ENCODE measurements around the gene RNF207.

Gene RNF207

GRCh38 chr1:6251681-6252373 lies 45.9 kb downstream of the RNF207 start:
- H3K36me3 ChIP-seq (ENCODE audit: insufficient read depth, low read length): no peaks in the 10 kb centered on the region
- TF ChIP-seq CTCF (conservative IDR thresholded peaks at IDR 0.05; ENCODE audit: low read length): no peak
- TF ChIP-seq EZH2phosphoT487 (IDR thresholded peaks at IDR 0.05; ENCODE audit: borderline replicate concordance): no peak

GRCh38 chr1:6252374-6252710 lies 46.4 kb downstream of the RNF207 start:
- TF ChIP-seq EZH2phosphoT487 (IDR thresholded peaks at IDR 0.05; ENCODE audit: borderline replicate concordance) (no peak), CTCF (conservative IDR thresholded peaks at IDR 0.05; ENCODE audit: low read length) (no peak)
- no peaks in the 10 kb centered on the region for H3K36me3 ChIP-seq (ENCODE audit: insufficient read depth, low read length)
- H3K9ac ChIP-seq (ENCODE audit: low read depth, low read length, poor library complexity, severe bottlenecking): no peak overlapping the region
- no peaks in the 10 kb centered on the region for H3K9me2 ChIP-seq (replicated peaks; ENCODE audit: low read depth, low read length)
- H3K4me1 ChIP-seq (ENCODE audit: insufficient read depth, low read length, poor library complexity, severe bottlenecking): no peaks in the 10 kb centered on the region
- no peak overlapping the region for H2AFZ ChIP-seq (ENCODE audit: low read length)
- H4K20me1 ChIP-seq (ENCODE audit: insufficient read depth, low read length, poor library complexity, severe bottlenecking): no peaks in the 10 kb centered on the region
- no peak overlapping the region for H3K4me3 ChIP-seq (ENCODE audit: low read length, poor library complexity, severe bottlenecking)
- H3K9me3 ChIP-seq (ENCODE audit: insufficient read depth, low read depth, low read length): no peaks in the 10 kb centered on the region
- H3K4me2 ChIP-seq (ENCODE audit: low read depth, low read length, poor library complexity, severe bottlenecking): no peak overlapping the region
- no peaks in the 10 kb centered on the region for H3F3A ChIP-seq (ENCODE audit: low read depth)
- H3K79me2 ChIP-seq (ENCODE audit: insufficient read depth, low read length): no peaks in the 10 kb centered on the region
- no peaks in the 10 kb centered on the region for H3K27me3 ChIP-seq (ENCODE audit: insufficient read depth, low read length, poor library complexity, severe bottlenecking)

More at GRCh38 chr1:6251681-6252373, 45.9 kb downstream of the RNF207 start:
- H3K9ac ChIP-seq (ENCODE audit: low read depth, low read length, poor library complexity, severe bottlenecking): no peak overlapping the region
- no peak overlapping the region for H2AFZ ChIP-seq (ENCODE audit: low read length)
- H3K27me3 ChIP-seq (ENCODE audit: insufficient read depth, low read length, poor library complexity, severe bottlenecking): no peaks in the 10 kb centered on the region
- H3K79me2 ChIP-seq (ENCODE audit: insufficient read depth, low read length): no peaks in the 10 kb centered on the region
- no peaks in the 10 kb centered on the region for H4K20me1 ChIP-seq (ENCODE audit: insufficient read depth, low read length, poor library complexity, severe bottlenecking)
- no peak overlapping the region for H3K4me3 ChIP-seq (ENCODE audit: low read length, poor library complexity, severe bottlenecking)
- H3F3A ChIP-seq (ENCODE audit: low read depth): no peaks in the 10 kb centered on the region
- no peak overlapping the region for H3K4me2 ChIP-seq (ENCODE audit: low read depth, low read length, poor library complexity, severe bottlenecking)
- H3K9me2 ChIP-seq (replicated peaks; ENCODE audit: low read depth, low read length): no peaks in the 10 kb centered on the region
- no peaks in the 10 kb centered on the region for H3K9me3 ChIP-seq (ENCODE audit: insufficient read depth, low read depth, low read length)
- H3K4me1 ChIP-seq (ENCODE audit: insufficient read depth, low read length, poor library complexity, severe bottlenecking): no peaks in the 10 kb centered on the region

- H3K4me2 ChIP-seq (ENCODE audit: low read depth, low read length, poor library complexity, severe bottlenecking): no peak overlapping the region
- no peaks in the 10 kb centered on the region for H3K27me3 ChIP-seq (ENCODE audit: insufficient read depth, low read length, poor library complexity, severe bottlenecking)
- no peak overlapping the region for H3K4me3 ChIP-seq (ENCODE audit: low read length, poor library complexity, severe bottlenecking)
- no peak overlapping the region for H3K9ac ChIP-seq (ENCODE audit: low read depth, low read length, poor library complexity, severe bottlenecking)
- H4K20me1 ChIP-seq (ENCODE audit: insufficient read depth, low read length, poor library complexity, severe bottlenecking): no peaks in the 10 kb centered on the region
- no peaks in the 10 kb centered on the region for H3K4me1 ChIP-seq (ENCODE audit: insufficient read depth, low read length, poor library complexity, severe bottlenecking)
- no peaks in the 10 kb centered on the region for H3K36me3 ChIP-seq (ENCODE audit: insufficient read depth, low read length)
- H3K9me2 ChIP-seq (replicated peaks; ENCODE audit: low read depth, low read length): no peaks in the 10 kb centered on the region
- H3K9me3 ChIP-seq (ENCODE audit: insufficient read depth, low read depth, low read length): no peaks in the 10 kb centered on the region
- no peaks in the 10 kb centered on the region for H3K79me2 ChIP-seq (ENCODE audit: insufficient read depth, low read length)
- no peak overlapping the region for H2AFZ ChIP-seq (ENCODE audit: low read length)
- H3F3A ChIP-seq (ENCODE audit: low read depth): no peaks in the 10 kb centered on the region
- TF ChIP-seq CTCF (conservative IDR thresholded peaks at IDR 0.05; ENCODE audit: low read length): no peak
- no peak for TF ChIP-seq EZH2phosphoT487 (IDR thresholded peaks at IDR 0.05; ENCODE audit: borderline replicate concordance)
Observed at GRCh38 chr1:6253380-6253779, 47.5 kb downstream of the RNF207 start.

Data from Loucy (cell line).